Dermis microvascular lymphatic vessel endothelial cell (primary cell): ENCODE measurements around the gene TIMM22. TPM values are rescaled to one million over a fixed set of nuclear protein-coding genes. Genes with fewer than 3 reads are reported as not detected.

ENCODE experiments used
- total RNA-seq: library from RNA; depleted of rRNA; stranded (reverse); fragments of >200 nt; gene quantifications from 2 replicates; pipeline ENCODE4 v1.2.1, GENCODE V29; 2014

The TIMM22 gene
- total RNA-seq, 1 donor from 2014 or later: 14.0 TPM

Other genes starting within 250 kb of the TIMM22 start
- 8.6 and 11.9 TPM in 2 replicates for gene GEMIN4, start 244.9 kb upstream of the TIMM22 start, total RNA-seq
- 40.0 and 42.7 TPM in 2 replicates for gene GLOD4, start 214.8 kb upstream of the TIMM22 start, total RNA-seq
- gene MRM3, start 214.8 kb upstream of the TIMM22 start, total RNA-seq: 11.9 and 12.5 TPM in 2 replicates
- 91.7 and 163 TPM in 2 replicates for gene NXN, start 17.4 kb upstream of the TIMM22 start, total RNA-seq
- gene ABR, start 182.9 kb downstream of the TIMM22 start, total RNA-seq: 30.2 and 34.7 TPM in 2 replicates